SK-N-SH treated with all-trans-retinoic acid at 6 μM for 48 hours (cell line): ENCODE data around the gene GP2.

ENCODE experiments used
- ATAC-seq: fragments of 200-7000 bp; cut with Tn5 transposase; 3 replicates; pipeline ENCODE4 v1.9.1; 2020; ENCODE audit warnings: mild to moderate bottlenecking, moderate library complexity
- BACH2 ChIP-seq: fragments of 250-450 bp; sonication (Bioruptor Pico); IDR thresholded peaks from 2 replicates; pipeline ENCODE4 v1.9.0; 2021; ENCODE audit warnings: mild to moderate bottlenecking, borderline replicate concordance
- ESRRG ChIP-seq: fragments of 250-450 bp; sonication (Bioruptor Pico); IDR thresholded peaks from 2 replicates; pipeline ENCODE4 v1.6.1; 2021; ENCODE audit warnings: mild to moderate bottlenecking
- ISL1 ChIP-seq: fragments of 250-450 bp; sonication (Bioruptor Pico); IDR thresholded peaks from 2 replicates; pipeline ENCODE4 v2.1.2; 2022; ENCODE audit warnings: mild to moderate bottlenecking, moderate library complexity
- OSR1 ChIP-seq: fragments of 250-450 bp; sonication (Bioruptor Pico); IDR thresholded peaks from 2 replicates; pipeline ENCODE4 v1.8.0; 2022; ENCODE audit warnings: moderate library complexity, mild to moderate bottlenecking, inconsistent platforms
- PPARA ChIP-seq: fragments of 250-450 bp; sonication (Bioruptor Pico); IDR thresholded peaks from 2 replicates; pipeline ENCODE4 v1.5.0; 2020; ENCODE audit warnings: mild to moderate bottlenecking, borderline replicate concordance
- RARB ChIP-seq: fragments of 250-450 bp; sonication (Bioruptor Pico); IDR thresholded peaks from 2 replicates; pipeline ENCODE4 v1.8.0; 2021; ENCODE audit warnings: mild to moderate bottlenecking, moderate library complexity
- SNAI2 ChIP-seq: fragments of 250-450 bp; sonication (Bioruptor Pico); IDR thresholded peaks from 2 replicates; pipeline ENCODE4 v1.5.0; 2020; ENCODE audit warnings: mild to moderate bottlenecking, moderate library complexity
- TCF4 ChIP-seq: fragments of 250-450 bp; sonication (Bioruptor Pico); IDR thresholded peaks from 2 replicates; pipeline ENCODE4 v1.8.0; 2021; ENCODE audit warnings: mild to moderate bottlenecking, moderate library complexity, borderline replicate concordance
- TOX ChIP-seq: fragments of 250-450 bp; sonication (Bioruptor Pico); IDR thresholded peaks from 2 replicates; pipeline ENCODE4 v1.8.0; 2021; ENCODE audit warnings: mild to moderate bottlenecking, moderate library complexity, borderline replicate concordance
- ZFP3 ChIP-seq: fragments of 250-450 bp; sonication (Bioruptor Pico); IDR thresholded peaks from 2 replicates; pipeline ENCODE4 v1.5.0; 2020; ENCODE audit warnings: mild to moderate bottlenecking, moderate library complexity
- ZFP30 ChIP-seq: fragments of 450-650 bp; formaldehyde crosslinking; IDR thresholded peaks from 2 replicates; pipeline ENCODE4 v1.5.0; 2022; ENCODE audit warnings: mild to moderate bottlenecking, moderate library complexity
- ZNF8 ChIP-seq: fragments of 450-650 bp; formaldehyde crosslinking; IDR thresholded peaks from 2 replicates; pipeline ENCODE4 v1.5.0; 2020; ENCODE audit warnings: mild to moderate bottlenecking, moderate library complexity
- TF ChIP-seq, protein P1 (sequence below): fragments of 250-450 bp; sonication (Bioruptor Pico); IDR thresholded peaks from 2 replicates; pipeline ENCODE4 v1.5.1; 2021; ENCODE audit warnings: mild to moderate bottlenecking, moderate library complexity
- TF ChIP-seq, protein P2 (sequence below): fragments of 250-450 bp; sonication (Bioruptor Pico); IDR thresholded peaks from 2 replicates; pipeline ENCODE4 v1.5.0; 2020; ENCODE audit warnings: mild to moderate bottlenecking, moderate library complexity
- TF ChIP-seq, protein P3 (sequence below): fragments of 250-450 bp; sonication (Bioruptor Pico); IDR thresholded peaks from 2 replicates; pipeline ENCODE4 v1.5.1; 2020; ENCODE audit warnings: low read depth, mild to moderate bottlenecking, moderate library complexity
- TF ChIP-seq, protein P4 (sequence below): fragments of 250-450 bp; sonication (Bioruptor Pico); IDR thresholded peaks from 2 replicates; pipeline ENCODE4 v1.8.0; 2020; ENCODE audit warnings: mild to moderate bottlenecking, moderate library complexity, borderline replicate concordance
- TF ChIP-seq, protein P5 (sequence below): fragments of 250-450 bp; sonication (Bioruptor Pico); IDR thresholded peaks from 2 replicates; pipeline ENCODE4 v1.8.0; 2021; ENCODE audit warnings: low read depth, mild to moderate bottlenecking, moderate library complexity, borderline replicate concordance

The GP2 gene

DNA sequence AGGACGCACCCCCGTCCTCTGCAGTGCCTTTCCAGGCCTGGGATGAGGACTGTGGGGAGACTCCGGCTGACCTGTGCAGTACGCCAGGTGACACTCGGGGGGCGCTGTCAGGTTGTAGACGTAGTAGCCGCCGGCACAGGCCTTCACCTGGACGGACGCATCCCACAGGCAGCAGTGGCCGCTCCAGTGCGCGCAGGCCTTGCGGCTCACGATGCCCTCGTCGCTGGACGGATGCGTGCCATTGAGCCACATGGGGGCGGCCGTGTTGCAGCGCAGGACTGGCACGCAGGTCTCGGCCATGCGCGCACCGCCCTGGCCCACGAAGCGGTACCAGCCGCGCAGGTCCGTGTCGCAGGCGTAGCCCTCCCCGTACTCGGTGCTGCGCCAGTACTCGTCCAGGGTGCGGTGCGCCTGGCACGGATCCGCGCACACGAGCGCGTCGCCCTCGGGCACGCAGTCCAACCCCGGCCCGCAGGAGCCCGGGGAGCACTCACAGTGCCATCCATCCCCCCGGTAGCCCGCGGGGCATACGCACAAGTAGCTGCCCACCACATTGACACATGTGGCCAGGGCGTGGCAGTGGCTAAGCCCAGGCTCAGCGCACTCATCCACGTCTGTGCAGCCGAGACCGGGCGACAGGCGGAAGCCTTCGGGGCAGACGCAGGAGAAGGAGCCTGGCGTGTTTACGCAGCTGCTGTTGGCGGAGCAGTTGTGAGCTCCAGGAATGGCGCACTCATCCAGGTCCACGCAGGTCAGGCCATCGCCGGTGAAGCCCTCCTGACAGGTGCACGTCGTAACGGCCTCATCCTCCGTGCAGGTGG is 21.3 kb upstream of the GP2 start:
- ATAC-seq, result no peak; the same call in 2 of the 3 replicates
- TF ChIP-seq, protein P1, sequence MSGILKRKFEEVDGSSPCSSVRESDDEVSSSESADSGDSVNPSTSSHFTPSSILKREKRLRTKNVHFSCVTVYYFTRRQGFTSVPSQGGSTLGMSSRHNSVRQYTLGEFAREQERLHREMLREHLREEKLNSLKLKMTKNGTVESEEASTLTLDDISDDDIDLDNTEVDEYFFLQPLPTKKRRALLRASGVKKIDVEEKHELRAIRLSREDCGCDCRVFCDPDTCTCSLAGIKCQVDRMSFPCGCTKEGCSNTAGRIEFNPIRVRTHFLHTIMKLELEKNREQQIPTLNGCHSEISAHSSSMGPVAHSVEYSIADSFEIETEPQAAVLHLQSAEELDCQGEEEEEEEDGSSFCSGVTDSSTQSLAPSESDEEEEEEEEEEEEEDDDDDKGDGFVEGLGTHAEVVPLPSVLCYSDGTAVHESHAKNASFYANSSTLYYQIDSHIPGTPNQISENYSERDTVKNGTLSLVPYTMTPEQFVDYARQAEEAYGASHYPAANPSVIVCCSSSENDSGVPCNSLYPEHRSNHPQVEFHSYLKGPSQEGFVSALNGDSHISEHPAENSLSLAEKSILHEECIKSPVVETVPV (CRISPR knock-in tag), result no peak
- TF ChIP-seq BACH2 (CRISPR knock-in tag), result no peak
- TF ChIP-seq ESRRG (CRISPR knock-in tag), result no peak
- TF ChIP-seq, protein P2, sequence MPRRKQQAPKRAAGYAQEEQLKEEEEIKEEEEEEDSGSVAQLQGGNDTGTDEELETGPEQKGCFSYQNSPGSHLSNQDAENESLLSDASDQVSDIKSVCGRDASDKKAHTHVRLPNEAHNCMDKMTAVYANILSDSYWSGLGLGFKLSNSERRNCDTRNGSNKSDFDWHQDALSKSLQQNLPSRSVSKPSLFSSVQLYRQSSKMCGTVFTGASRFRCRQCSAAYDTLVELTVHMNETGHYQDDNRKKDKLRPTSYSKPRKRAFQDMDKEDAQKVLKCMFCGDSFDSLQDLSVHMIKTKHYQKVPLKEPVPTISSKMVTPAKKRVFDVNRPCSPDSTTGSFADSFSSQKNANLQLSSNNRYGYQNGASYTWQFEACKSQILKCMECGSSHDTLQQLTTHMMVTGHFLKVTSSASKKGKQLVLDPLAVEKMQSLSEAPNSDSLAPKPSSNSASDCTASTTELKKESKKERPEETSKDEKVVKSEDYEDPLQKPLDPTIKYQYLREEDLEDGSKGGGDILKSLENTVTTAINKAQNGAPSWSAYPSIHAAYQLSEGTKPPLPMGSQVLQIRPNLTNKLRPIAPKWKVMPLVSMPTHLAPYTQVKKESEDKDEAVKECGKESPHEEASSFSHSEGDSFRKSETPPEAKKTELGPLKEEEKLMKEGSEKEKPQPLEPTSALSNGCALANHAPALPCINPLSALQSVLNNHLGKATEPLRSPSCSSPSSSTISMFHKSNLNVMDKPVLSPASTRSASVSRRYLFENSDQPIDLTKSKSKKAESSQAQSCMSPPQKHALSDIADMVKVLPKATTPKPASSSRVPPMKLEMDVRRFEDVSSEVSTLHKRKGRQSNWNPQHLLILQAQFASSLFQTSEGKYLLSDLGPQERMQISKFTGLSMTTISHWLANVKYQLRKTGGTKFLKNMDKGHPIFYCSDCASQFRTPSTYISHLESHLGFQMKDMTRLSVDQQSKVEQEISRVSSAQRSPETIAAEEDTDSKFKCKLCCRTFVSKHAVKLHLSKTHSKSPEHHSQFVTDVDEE, result no peak
- no peak for TF ChIP-seq TOX (CRISPR knock-in tag)
- no peak for TF ChIP-seq PPARA (CRISPR knock-in tag)
- no peak for TF ChIP-seq SNAI2 (CRISPR knock-in tag)
- no peak for TF ChIP-seq ZFP30
- TF ChIP-seq, protein P3, sequence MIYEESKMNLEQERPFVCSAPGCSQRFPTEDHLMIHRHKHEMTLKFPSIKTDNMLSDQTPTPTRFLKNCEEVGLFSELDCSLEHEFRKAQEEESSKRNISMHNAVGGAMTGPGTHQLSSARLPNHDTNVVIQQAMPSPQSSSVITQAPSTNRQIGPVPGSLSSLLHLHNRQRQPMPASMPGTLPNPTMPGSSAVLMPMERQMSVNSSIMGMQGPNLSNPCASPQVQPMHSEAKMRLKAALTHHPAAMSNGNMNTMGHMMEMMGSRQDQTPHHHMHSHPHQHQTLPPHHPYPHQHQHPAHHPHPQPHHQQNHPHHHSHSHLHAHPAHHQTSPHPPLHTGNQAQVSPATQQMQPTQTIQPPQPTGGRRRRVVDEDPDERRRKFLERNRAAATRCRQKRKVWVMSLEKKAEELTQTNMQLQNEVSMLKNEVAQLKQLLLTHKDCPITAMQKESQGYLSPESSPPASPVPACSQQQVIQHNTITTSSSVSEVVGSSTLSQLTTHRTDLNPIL (CRISPR knock-in tag), result no peak
- TF ChIP-seq ISL1 (CRISPR knock-in tag), result no peak
- TF ChIP-seq, protein P4, sequence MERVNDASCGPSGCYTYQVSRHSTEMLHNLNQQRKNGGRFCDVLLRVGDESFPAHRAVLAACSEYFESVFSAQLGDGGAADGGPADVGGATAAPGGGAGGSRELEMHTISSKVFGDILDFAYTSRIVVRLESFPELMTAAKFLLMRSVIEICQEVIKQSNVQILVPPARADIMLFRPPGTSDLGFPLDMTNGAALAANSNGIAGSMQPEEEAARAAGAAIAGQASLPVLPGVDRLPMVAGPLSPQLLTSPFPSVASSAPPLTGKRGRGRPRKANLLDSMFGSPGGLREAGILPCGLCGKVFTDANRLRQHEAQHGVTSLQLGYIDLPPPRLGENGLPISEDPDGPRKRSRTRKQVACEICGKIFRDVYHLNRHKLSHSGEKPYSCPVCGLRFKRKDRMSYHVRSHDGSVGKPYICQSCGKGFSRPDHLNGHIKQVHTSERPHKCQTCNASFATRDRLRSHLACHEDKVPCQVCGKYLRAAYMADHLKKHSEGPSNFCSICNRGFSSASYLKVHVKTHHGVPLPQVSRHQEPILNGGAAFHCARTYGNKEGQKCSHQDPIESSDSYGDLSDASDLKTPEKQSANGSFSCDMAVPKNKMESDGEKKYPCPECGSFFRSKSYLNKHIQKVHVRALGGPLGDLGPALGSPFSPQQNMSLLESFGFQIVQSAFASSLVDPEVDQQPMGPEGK (CRISPR knock-in tag), result no peak
- no peak for TF ChIP-seq ZFP3 (CRISPR knock-in tag)
- TF ChIP-seq, protein P5, sequence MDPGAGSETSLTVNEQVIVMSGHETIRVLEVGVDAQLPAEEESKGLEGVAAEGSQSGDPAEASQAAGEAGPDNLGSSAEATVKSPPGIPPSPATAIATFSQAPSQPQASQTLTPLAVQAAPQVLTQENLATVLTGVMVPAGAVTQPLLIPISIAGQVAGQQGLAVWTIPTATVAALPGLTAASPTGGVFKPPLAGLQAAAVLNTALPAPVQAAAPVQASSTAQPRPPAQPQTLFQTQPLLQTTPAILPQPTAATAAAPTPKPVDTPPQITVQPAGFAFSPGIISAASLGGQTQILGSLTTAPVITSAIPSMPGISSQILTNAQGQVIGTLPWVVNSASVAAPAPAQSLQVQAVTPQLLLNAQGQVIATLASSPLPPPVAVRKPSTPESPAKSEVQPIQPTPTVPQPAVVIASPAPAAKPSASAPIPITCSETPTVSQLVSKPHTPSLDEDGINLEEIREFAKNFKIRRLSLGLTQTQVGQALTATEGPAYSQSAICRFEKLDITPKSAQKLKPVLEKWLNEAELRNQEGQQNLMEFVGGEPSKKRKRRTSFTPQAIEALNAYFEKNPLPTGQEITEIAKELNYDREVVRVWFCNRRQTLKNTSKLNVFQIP (CRISPR knock-in tag), result no peak
- no peak for TF ChIP-seq OSR1
- no peak for TF ChIP-seq ZNF8
- no peak for TF ChIP-seq TCF4 (CRISPR knock-in tag)

DNA sequence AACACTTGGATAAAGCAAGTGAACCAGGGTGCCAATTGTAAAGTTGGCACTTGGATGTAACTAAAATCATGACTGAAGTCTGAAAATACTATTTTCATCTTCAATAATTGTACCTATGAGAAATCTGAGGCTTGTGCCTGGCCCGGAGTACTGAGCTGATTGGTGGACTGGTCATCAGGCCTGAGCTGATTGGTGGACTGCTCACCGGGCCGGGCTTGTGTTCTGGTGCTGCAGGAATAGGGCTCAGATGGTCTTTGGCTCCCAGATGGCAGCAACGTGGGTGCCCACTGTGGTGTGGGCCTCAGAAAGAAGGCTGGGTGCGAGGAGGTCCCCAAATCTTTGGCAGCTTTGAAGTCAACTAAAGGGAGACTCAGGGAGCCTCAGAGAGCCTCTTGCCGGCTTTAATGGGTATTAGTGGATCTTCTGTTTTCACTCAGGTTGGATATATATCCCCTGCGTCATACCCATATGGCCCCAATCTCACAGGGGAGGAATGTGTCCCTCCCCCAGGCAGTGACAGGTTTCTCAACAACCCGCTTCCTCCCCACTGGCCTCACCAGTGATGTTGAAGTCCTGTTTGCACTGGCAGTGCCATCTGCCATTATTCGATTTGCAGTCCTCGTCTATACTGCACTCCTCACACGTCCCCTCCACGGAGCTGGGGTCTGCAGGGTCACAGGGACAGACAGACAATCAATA is 20.5 kb upstream of the GP2 start:
- ATAC-seq, result no peak
- TF ChIP-seq ZNF8 (no peak), TOX (CRISPR knock-in tag) (no peak), ZFP3 (CRISPR knock-in tag) (no peak), RARB (CRISPR knock-in tag) (no peak)
- TF ChIP-seq, protein P5 (CRISPR knock-in tag), result no peak
